GM12872 (cell line): ENCODE results near the gene YBX3.
A peak's percentile ranks its signal among the peaks of the same experiment; 100 is the strongest.

Experiments used
- CTCF ChIP-seq: IDR thresholded peaks from 3 replicates; pipeline ENCODE4 v1.5.1; 2011; ENCODE audit warnings: low read depth, mild to moderate bottlenecking, low read length, moderate library complexity; ENCODE audit not compliant: insufficient read depth

YBX3 gene

GRCh38 chr12:10697156-10697555, 26.0 kb downstream of the YBX3 start:
- no peak for TF ChIP-seq CTCF

- no peak for TF ChIP-seq CTCF
Measured at GRCh38 chr12:10690906-10691305, 32.2 kb downstream of the YBX3 start.

GRCh38 chr12:10689146-10689545, 34.0 kb downstream of the YBX3 start:
- no peak for TF ChIP-seq CTCF

- TF ChIP-seq CTCF = no peak
Measured at GRCh38 chr12:10688042-10688441, 35.1 kb downstream of the YBX3 start.

GRCh38 chr12:10673659-10674384, 49.3 kb downstream of the YBX3 start, which contains the start of gene STYK1:
TSS of gene STYK1 (minus strand) at chr12:10674052. CDS start at chr12:10634618, 39,434 bp downstream.
- TF ChIP-seq CTCF = peak; percentile 84

DNA sequence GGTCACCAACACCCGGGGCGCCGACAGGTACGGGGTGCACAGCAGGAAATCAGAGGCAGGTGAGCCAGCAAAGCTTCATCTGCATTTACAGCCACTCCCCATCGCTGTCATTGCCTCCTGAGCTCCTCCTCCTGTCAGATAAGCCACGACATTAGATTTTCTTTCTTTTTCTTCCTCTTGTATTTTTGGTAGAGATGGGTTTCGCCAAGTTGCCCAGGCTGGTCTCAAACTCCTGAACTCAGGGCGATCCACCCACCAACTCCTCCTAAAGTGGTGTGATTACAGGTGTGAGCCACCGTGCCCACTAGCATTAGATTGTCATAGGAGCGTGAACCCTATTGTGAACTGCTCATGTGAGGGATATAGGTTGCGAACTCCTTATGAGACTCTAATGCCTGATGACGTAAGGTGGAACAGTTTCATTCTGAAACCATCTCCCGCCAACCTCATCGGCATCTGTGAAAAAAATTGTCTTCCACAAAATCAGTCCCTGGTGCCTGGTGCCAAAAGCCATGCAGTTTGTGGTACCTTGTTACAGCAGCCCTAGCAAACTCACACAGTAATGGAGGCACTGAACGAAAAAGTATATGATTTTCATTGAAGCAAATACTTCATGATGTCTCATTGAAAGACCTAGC, 50.8 kb downstream of the YBX3 start:
- TF ChIP-seq CTCF = no peak

- no peak for TF ChIP-seq CTCF
Measured at GRCh38 chr12:10669533-10669932, 53.6 kb downstream of the YBX3 start.
